ENCODE measurements around the gene SETD1A.
A peak's percentile ranks its signal among the peaks of the same experiment; 100 is the strongest.

The SETD1A gene

GRCh38 chr16:30946671-30947540 lies 10.6 kb upstream of the SETD1A start:
- H3K27ac ChIP-seq = no peak overlapping the region
- no peak for TF ChIP-seq CTCF (conservative IDR thresholded peaks at IDR 0.05)

- TF ChIP-seq CTCF (conservative IDR thresholded peaks at IDR 0.05) = no peak
- no peak overlapping the region for H3K27ac ChIP-seq
Observed at GRCh38 chr16:30947541-30947858, 10.1 kb upstream of the SETD1A start.

GRCh38 chr16:30947859-30948666 lies 9.5 kb upstream of the SETD1A start:
- TF ChIP-seq CTCF (conservative IDR thresholded peaks at IDR 0.05) = no peak
- H3K27ac ChIP-seq = peak overlapping the region; percentile 78

GRCh38 chr16:30948667-30949649 lies 8.6 kb upstream of the SETD1A start, which contains the start of gene ORAI3:
TSS of gene ORAI3 (plus strand) at chr16:30949068. CDS start at chr16:30949290, 222 bp downstream.
- no peak for TF ChIP-seq CTCF (conservative IDR thresholded peaks at IDR 0.05)
- peak within 1 kb of the TSS; percentile 78 for H3K27ac ChIP-seq

GRCh38 chr16:30949650-30950515 lies 7.7 kb upstream of the SETD1A start:
- no peak for TF ChIP-seq CTCF (conservative IDR thresholded peaks at IDR 0.05)
- H3K27ac ChIP-seq = peak overlapping the region; percentile 78

GRCh38 chr16:30950516-30951065 lies 7.0 kb upstream of the SETD1A start:
- peak overlapping the region; percentile 78 for H3K27ac ChIP-seq
- no peak for TF ChIP-seq CTCF (conservative IDR thresholded peaks at IDR 0.05)
